Transverse colon (tissue), 4 donors: ENCODE data around the gene SLIT1. TPM values are rescaled to one million over a fixed set of nuclear protein-coding genes. Genes with fewer than 3 reads are reported as not detected.

Source experiments
- DNase-seq: peaks from one replicate; pipeline ENCODE4 v3.0.0-alpha.2; 2019
- H3K27ac ChIP-seq, 4 donors: fragments of 200-600 bp; sonication (generic); 2 replicates each; pipeline ENCODE4 v1.5.1; 2016 to 2018; ENCODE audit warnings: inconsistent platforms in 4 of 4
- H3K27me3 ChIP-seq: fragments of 200-600 bp; sonication (generic); 2 replicates; pipeline ENCODE4 v1.5.1; 2017; ENCODE audit warnings: inconsistent platforms
- H3K36me3 ChIP-seq, 4 donors: fragments of 200-600 bp; sonication (generic); 2 replicates each; pipeline ENCODE4 v1.5.1; 2017 to 2019; ENCODE audit warnings: inconsistent platforms in 4 of 4
- H3K4me1 ChIP-seq, 4 donors: fragments of 200-600 bp; sonication (generic); 2 replicates each; pipeline ENCODE4 v1.5.1; 2017 to 2020; ENCODE audit warnings: inconsistent platforms in 4 of 4
- H3K4me3 ChIP-seq, 4 donors: fragments of 200-600 bp; sonication (generic); 1 replicate in 1 of 4; 2 replicates in 3 of 4; pipeline versions ENCODE4 v1.5.1 to v1.6.1; 2017 to 2019; ENCODE audit warnings: inconsistent platforms in 4 of 4
- H3K9me3 ChIP-seq, 2 donors: fragments of 200-600 bp; sonication (generic); 2 replicates each; pipeline ENCODE4 v1.5.1; 2017 to 2019; ENCODE audit warnings: inconsistent platforms in 2 of 2
- CTCF ChIP-seq, 5 experiments: fragments of 200-600 bp in 3 of 5; fragments of 450-650 bp in 2 of 5; sonication (generic) in 3 of 5; IDR thresholded peaks; 1 replicate in 2 of 5; 2 replicates in 3 of 5; pipeline ENCODE4 v1.5.1; 2016 to 2017; ENCODE audit warnings: antibody characterized with exemption in 5 of 5, inconsistent platforms in 3 of 5, mild to moderate bottlenecking in 2 of 5, moderate library complexity in 1 of 5
- EP300 ChIP-seq: sonication (generic); formaldehyde crosslinking; IDR thresholded peaks from one replicate; pipeline ENCODE4 v1.6.1; 2017; ENCODE audit warnings: antibody characterized with exemption, low read depth
- POLR2A ChIP-seq: fragments of 450-650 bp; IDR thresholded peaks from one replicate; pipeline ENCODE4 v1.6.1; 2016; ENCODE audit warnings: antibody characterized with exemption, mild to moderate bottlenecking, moderate library complexity
- POLR2AphosphoS5 ChIP-seq, 3 donors: sonication (generic); formaldehyde crosslinking; IDR thresholded peaks; one replicate each; pipeline ENCODE4 v1.6.1; 2016; ENCODE audit warnings: antibody characterized with exemption in 3 of 3
- WGBS, 2 donors: methylation state at CpG; one replicate each; pipeline ENCODE4 v1.1.5; 2018; ENCODE audit warnings: low coverage in 1 of 2; 5-methylcytosine and 5-hydroxymethylcytosine counted together
- in situ Hi-C, 4 donors: fragments of 200-750 bp; cut with MboI; loops; one replicate each; pipeline versions ENCODE4 v1.15.0 to v1.15.1; 2017; ENCODE audit warnings: low sequenced_read_pairs in 3 of 4, low pct_ligation_motif_present in 1 of 4, low pct_unique_long_range_greater_than_20kb in 1 of 4
- intact Hi-C: fragments of 100-400 bp; cut with DNase I; formaldehyde crosslinking; loops from one replicate; pipeline ENCODE4 v1.15.1; 2023; ENCODE audit warnings: low total_unique reads
- total RNA-seq, 4 donors: library from RNA; depleted of rRNA; stranded (reverse); fragments of >200 nt; gene quantifications; one replicate each; pipeline ENCODE4 v1.1.0, GENCODE V29; 2016

Gene SLIT1
- total RNA-seq, 4 donors from 2014 or later = 0.27 to 1.9 (median 0.32) TPM; not detected in 1

DNA sequence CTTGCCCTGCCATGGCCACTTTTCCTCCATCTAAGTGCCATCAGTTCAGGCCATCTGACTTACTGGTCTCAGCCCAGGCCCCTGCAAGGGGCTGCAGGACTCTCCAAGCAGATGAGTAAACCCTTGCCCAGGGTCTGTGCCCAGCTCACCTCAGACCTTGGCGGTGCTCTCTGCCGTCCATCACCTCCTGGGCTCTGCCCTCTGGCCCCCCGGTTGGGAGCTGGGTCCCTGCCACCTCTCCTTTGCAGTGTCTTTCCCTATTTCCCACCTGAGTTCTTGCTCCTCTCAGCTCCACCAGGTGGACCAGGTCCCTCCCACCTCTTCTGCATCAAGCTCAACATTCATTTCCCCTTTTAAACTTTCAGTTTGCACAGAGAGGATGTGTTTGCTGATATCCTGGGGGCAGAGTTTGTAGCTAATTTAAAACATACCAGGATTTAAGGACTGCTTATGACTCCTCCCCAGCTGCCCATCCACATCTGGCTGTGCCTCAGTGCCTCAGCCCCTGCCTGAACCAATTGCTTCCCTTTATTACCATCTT lies 135.5 kb downstream of the SLIT1 start:
- Histone ChIP-seq H3K27me3 (peaks cover 7% of the 10 kb centered on the region), H3K36me3 (no peaks in the 10 kb centered on the region), H3K27ac (no peak overlapping the region), H3K9me3 (no peaks in the 10 kb centered on the region), H3K4me3 (no peak overlapping the region), H3K4me1 (no peaks in the 10 kb centered on the region)
- TF ChIP-seq POLR2AphosphoS5 (IDR thresholded peaks at IDR 0.05) (no peak), CTCF (IDR thresholded peaks at IDR 0.05) (no peak), POLR2A (no peak), EP300 (no peak)
- in situ Hi-C loops (loop anchor here in 1 of 4 donors (25.0 kb wide), 1 partner anchor 312 kb away; no protein-coding TSS in a partner anchor), intact Hi-C loops (no loop called here)
- DNase-seq = no peak
- 84% methylated on average over 3 of the region's 3 CpGs; no CpG with 5 or more reads in 1 of the 2 donors for WGBS, 2 donors

DNA sequence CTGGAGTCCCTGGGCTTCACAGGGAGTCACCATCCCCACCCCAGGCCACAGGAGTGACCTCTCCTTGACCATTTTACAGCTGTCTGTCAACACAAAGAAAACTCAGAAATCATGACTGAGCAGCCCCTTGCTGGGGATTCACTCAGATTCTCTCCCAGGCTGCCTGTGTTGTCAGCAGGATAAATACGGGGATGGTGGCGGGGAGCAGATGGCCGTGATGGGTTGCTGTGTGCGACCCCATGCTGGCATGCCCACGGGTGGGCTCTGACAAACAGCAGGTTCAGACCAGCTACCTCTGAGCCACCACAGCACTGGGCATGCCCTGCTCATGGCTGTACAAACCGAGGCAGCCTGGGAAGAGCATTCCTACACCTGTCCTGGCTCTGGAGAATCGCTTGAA lies 136.1 kb downstream of the SLIT1 start:
- H3K27ac ChIP-seq = no peak overlapping the region
- no peak overlapping the region for H3K4me3 ChIP-seq
- in situ Hi-C loops = loop anchor here in 2 of 4 donors (25.0 kb wide), 3 partner anchors 287 to 637 kb away; no protein-coding TSS in a partner anchor
- H3K36me3 ChIP-seq = no peaks in the 10 kb centered on the region
- DNase-seq = no peak
- no peaks in the 10 kb centered on the region for H3K9me3 ChIP-seq
- no peaks in the 10 kb centered on the region for H3K4me1 ChIP-seq
- whole genome bisulfite sequencing, 2 donors = 79% methylated on average over 7 of the region's 7 CpGs; no CpG with 5 or more reads in 1 of the 2 donors
- H3K27me3 ChIP-seq = peaks cover 7% of the 10 kb centered on the region
- intact Hi-C loops = no loop called here
- no peak for TF ChIP-seq CTCF (IDR thresholded peaks at IDR 0.05)
- no peak for TF ChIP-seq EP300
- no peak for TF ChIP-seq POLR2A
- no peak for TF ChIP-seq POLR2AphosphoS5 (IDR thresholded peaks at IDR 0.05)

- 83 to 93% methylated on average over 2 to 22 of the region's 23 CpGs for WGBS, 2 donors
- no peak for DNase-seq
- Histone ChIP-seq H3K4me1 (no peaks in the 10 kb centered on the region), H3K27ac (no peak overlapping the region), H3K36me3 (no peaks in the 10 kb centered on the region), H3K4me3 (no peak overlapping the region), H3K9me3 (no peaks in the 10 kb centered on the region), H3K27me3 (peaks cover 7% of the 10 kb centered on the region)
- intact Hi-C loops (no loop called here), in situ Hi-C loops (loop anchor here in 2 of 4 donors (25.0 kb wide), 2 partner anchors 287 to 637 kb away; no protein-coding TSS in a partner anchor)
- TF ChIP-seq EP300 (no peak), POLR2A (no peak), POLR2AphosphoS5 (IDR thresholded peaks at IDR 0.05) (no peak), CTCF (IDR thresholded peaks at IDR 0.05) (no peak)
Observed at GRCh38 chr10:97048649-97049427, 136.9 kb downstream of the SLIT1 start.

DNA sequence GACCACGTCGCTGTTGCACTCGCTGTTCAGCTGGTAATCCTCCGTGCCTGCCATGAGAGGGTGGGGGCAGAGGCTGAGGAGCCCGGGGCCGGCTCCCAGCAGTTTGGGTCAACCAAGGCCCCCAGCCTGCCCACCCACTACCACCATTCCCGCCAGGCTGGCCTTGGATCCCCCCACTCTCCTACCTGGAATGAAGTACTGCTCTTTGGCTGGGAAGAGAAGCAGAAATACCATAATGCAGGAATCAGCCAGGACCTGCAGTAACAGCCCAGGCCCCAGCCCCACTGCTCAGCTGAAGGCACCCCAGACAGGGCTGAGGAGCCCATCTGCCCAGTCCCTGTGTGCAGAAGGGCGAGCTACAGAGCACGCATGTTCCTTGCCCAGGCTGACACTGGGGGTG lies 138.0 kb downstream of the SLIT1 start:
- no peaks in the 10 kb centered on the region for H3K9me3 ChIP-seq
- TF ChIP-seq CTCF (IDR thresholded peaks at IDR 0.05) (no peak), POLR2AphosphoS5 (IDR thresholded peaks at IDR 0.05) (no peak), POLR2A (no peak), EP300 (no peak)
- H3K36me3 ChIP-seq = no peaks in the 10 kb centered on the region
- in situ Hi-C loops (loop anchor here in 2 of 4 donors (25.0 kb wide), 2 partner anchors 285 to 635 kb away; no protein-coding TSS in a partner anchor), intact Hi-C loops (no loop called here)
- DNase-seq = no peak
- H3K4me1 ChIP-seq = no peaks in the 10 kb centered on the region
- WGBS, 2 donors = 87% methylated on average over 8 of the region's 9 CpGs; no CpG with 5 or more reads in 1 of the 2 donors
- no peak overlapping the region for H3K27ac ChIP-seq
- H3K27me3 ChIP-seq = peaks cover 3% of the 10 kb centered on the region
- no peak overlapping the region for H3K4me3 ChIP-seq
